HepG2 (cell line): ENCODE results near the gene HK2. TPM values are rescaled to one million over a fixed set of nuclear protein-coding genes. Genes with fewer than 3 reads are reported as not detected.

Experiments
- ATAC-seq: fragments of 200-7000 bp; cut with Tn5 transposase; 3 replicates; pipeline ENCODE4 v1.9.1; 2020; ENCODE audit warnings: mild to moderate bottlenecking, moderate library complexity
- BruUV-seq: library from RNA; stranded (reverse); fragments of 400-500 nt; replicated peaks from 2 replicates; lab custom pipeline; 2021; lab: Mats Ljungman, UMichigan
- CTCF ChIA-PET: fragments of 300-600 bp; formaldehyde crosslinking; extraction: SDS; loops from one replicate; lab custom pipeline; 2021; ENCODE audit warnings: low total read pairs, inconsistent platforms, low intra/inter-chr PET ratio; lab: Yijun Ruan, JAX
- POLR2A ChIA-PET: fragments of 350-600 bp; sonication (Branson Sonifier 250); formaldehyde crosslinking; loops from one replicate; lab custom pipeline; 2020; ENCODE audit warnings: antibody characterized with exemption, inconsistent platforms; lab: Yijun Ruan, JAX
- DNase-seq: peaks from one replicate; pipeline ENCODE4 v3.0.0-alpha.2; 2015; ENCODE audit warnings: low spot score
- FAIRE-seq: peaks from 3 replicates; lab custom pipeline; 2011; peaks lifted over from hg19 to GRCh38; lab: Jason Lieb, UNC
- H2AFZ ChIP-seq: one replicate; pipeline ENCODE4 v1.6.1; 2011; ENCODE audit warnings: low read length, inconsistent platforms
- H3K27ac ChIP-seq: fragments of 300-600 bp; 3 replicates; pipeline ENCODE4 v1.8.0; 2011; ENCODE audit warnings: mixed run types, mild to moderate bottlenecking, mixed read lengths, low read length, inconsistent platforms; ENCODE audit not compliant: insufficient read depth; ENCODE audit errors: extremely low read length
- H3K27me3 ChIP-seq, 2 experiments: fragments of 200-600 bp in 1 of 2; 2 replicates in 1 of 2; 3 replicates in 1 of 2; pipeline versions ENCODE4 v1.6.0 to v1.8.0; 2011; ENCODE audit warnings: low read length in 2 of 2, mild to moderate bottlenecking in 2 of 2, moderate library complexity in 2 of 2, inconsistent platforms in 1 of 2; ENCODE audit not compliant: insufficient read depth in 2 of 2, control insufficient read depth in 1 of 2
- H3K36me3 ChIP-seq, 2 experiments: fragments of 200-600 bp in 1 of 2; replicated peaks in 1 of 2; 2 replicates in 1 of 2; 3 replicates in 1 of 2; pipeline versions ENCODE4 v1.5.1 to v1.8.0; 2011; ENCODE audit warnings: low read length in 2 of 2, inconsistent platforms in 1 of 2; ENCODE audit not compliant: insufficient read depth in 2 of 2, control insufficient read depth in 1 of 2
- H3K4me1 ChIP-seq: 2 replicates; pipeline ENCODE4 v1.5.1; 2012; ENCODE audit warnings: low read length, inconsistent platforms; ENCODE audit not compliant: insufficient read depth
- H3K4me2 ChIP-seq: 2 replicates; pipeline ENCODE4 v1.6.0; 2011; ENCODE audit warnings: low read depth, low read length, inconsistent platforms
- H3K4me3 ChIP-seq, 3 experiments: fragments of 200-600 bp in 1 of 3; sonication (generic), shearing (Covaris generic) in 1 of 3; replicated peaks in 1 of 3; 2 replicates each; pipeline ENCODE4 v1.5.1; 2011 to 2016; ENCODE audit warnings: low read length in 3 of 3, inconsistent platforms in 2 of 3, low read depth in 2 of 3, mild to moderate bottlenecking in 2 of 3, control low read depth in 1 of 3, mixed read lengths in 1 of 3; ENCODE audit not compliant: insufficient read depth in 1 of 3
- H3K79me2 ChIP-seq: one replicate; pipeline ENCODE4 v1.6.1; 2011; ENCODE audit warnings: low read length, inconsistent platforms; ENCODE audit not compliant: insufficient read depth
- H3K9ac ChIP-seq: 2 replicates; pipeline ENCODE4 v1.6.0; 2011; ENCODE audit warnings: mild to moderate bottlenecking, low read depth, low read length, inconsistent platforms; ENCODE audit not compliant: insufficient read depth
- H3K9me3 ChIP-seq: 2 replicates; pipeline ENCODE4 v1.5.1; 2012; ENCODE audit warnings: mild to moderate bottlenecking, low read length
- H4K20me1 ChIP-seq: 2 replicates; pipeline ENCODE4 v1.6.0; 2011; ENCODE audit warnings: inconsistent platforms, mild to moderate bottlenecking, low read length, moderate library complexity; ENCODE audit not compliant: insufficient read depth
- ARID4A ChIP-seq: sonication (generic); formaldehyde crosslinking; IDR thresholded peaks from 2 replicates; pipeline ENCODE4 v1.5.0; 2020; ENCODE audit warnings: mild to moderate bottlenecking, missing genetic modification reagents, borderline replicate concordance
- CEBPB ChIP-seq: IDR thresholded peaks from 2 replicates; pipeline ENCODE4 v1.6.1; 2011; ENCODE audit warnings: low read depth, low read length, improper control_type of control experiment, borderline replicate concordance
- GATAD2A ChIP-seq: IDR thresholded peaks from 2 replicates; pipeline ENCODE4 v1.6.1; 2016
- HCFC1 ChIP-seq: fragments of 150-350 bp; IDR thresholded peaks from 2 replicates; pipeline ENCODE4 v1.6.1; 2014; ENCODE audit warnings: low read depth, low read length
- KAT2B ChIP-seq: fragments of 150-350 bp; IDR thresholded peaks from 2 replicates; pipeline ENCODE4 v1.6.1; 2014; ENCODE audit warnings: low read depth, low read length, borderline replicate concordance
- KLF11 ChIP-seq: IDR thresholded peaks from 2 replicates; pipeline ENCODE4 v1.6.1; 2016; ENCODE audit warnings: missing compliant biosample characterization
- KMT2A ChIP-seq: sonication (generic); formaldehyde crosslinking; IDR thresholded peaks from 2 replicates; pipeline ENCODE4 v1.4.0; 2020; ENCODE audit warnings: missing genetic modification reagents
- NFYC ChIP-seq: IDR thresholded peaks from 2 replicates; pipeline ENCODE4 v1.6.1; 2016; ENCODE audit warnings: missing genetic modification reagents, missing compliant biosample characterization
- POLR2AphosphoS5 ChIP-seq: IDR thresholded peaks from 2 replicates; pipeline ENCODE4 v1.6.1; 2012; ENCODE audit warnings: low read depth, low read length
- RFX1 ChIP-seq: fragments of 450-650 bp; IDR thresholded peaks from 2 replicates; pipeline ENCODE4 v1.6.1; 2017
- SIX1 ChIP-seq: sonication (generic); formaldehyde crosslinking; IDR thresholded peaks from 2 replicates; pipeline ENCODE4 v1.4.0; 2020; ENCODE audit warnings: missing genetic modification reagents, borderline replicate concordance
- SRSF1 ChIP-seq: fragments of 200-400 bp; formaldehyde crosslinking; optimal IDR thresholded peaks from 2 replicates; pipeline ENCODE3; 2017; ENCODE audit warnings: mild to moderate bottlenecking, low read depth, low read length, moderate library complexity
- SSRP1 ChIP-seq: IDR thresholded peaks from 2 replicates; pipeline ENCODE4 v1.6.1; 2016; ENCODE audit warnings: control low read depth
- TBX2 ChIP-seq: sonication (generic); formaldehyde crosslinking; IDR thresholded peaks from 2 replicates; pipeline ENCODE4 v1.5.0; 2020; ENCODE audit warnings: missing genetic modification reagents, mild to moderate bottlenecking, borderline replicate concordance
- ZC3H13 ChIP-seq: sonication (generic); formaldehyde crosslinking; IDR thresholded peaks from 2 replicates; pipeline ENCODE4 v1.8.1; 2023; ENCODE audit warnings: mild to moderate bottlenecking, missing genetic modification reagents, moderate library complexity
- ZNF17 ChIP-seq: sonication (generic); formaldehyde crosslinking; IDR thresholded peaks from 2 replicates; pipeline ENCODE4 v1.5.0; 2020; ENCODE audit warnings: mild to moderate bottlenecking, missing genetic modification reagents
- ZNF703 ChIP-seq: sonication (generic); formaldehyde crosslinking; IDR thresholded peaks from 2 replicates; pipeline ENCODE4 v1.5.1; 2020; ENCODE audit warnings: missing genetic modification reagents, mild to moderate bottlenecking, moderate library complexity, borderline replicate concordance
- WGBS: methylation state at CpG from one replicate; pipeline ENCODE4 v1.1.6; 2017; ENCODE audit warnings: low lambda C conversion rate; 5-methylcytosine and 5-hydroxymethylcytosine counted together
- in situ Hi-C: cut with HindIII; loops from 2 replicates; pipeline ENCODE4 v1.10.0; 2017; ENCODE audit warnings: low pct_unique_long_range_greater_than_20kb; ENCODE audit not compliant: extremely low pct_ligation_motif_present
- intact Hi-C: fragments of 100-400 bp; cut with micrococcal nuclease; formaldehyde crosslinking; loops from one replicate; pipeline ENCODE4 v1.10.0; 2022; ENCODE audit not compliant: unreplicated experiment
- polyA plus RNA-seq, 8 experiments: library from polyadenylated mRNA; depleted of rRNA in 3 of 8; stranded (reverse) in 7 of 8; unstranded in 1 of 8; fragments of >200 nt; fragmentation: Illumina TruSeq in 4 of 8; extraction: Trizol in 4 of 8; gene quantifications; 2 replicates each; pipeline versions ENCODE4 v1.2.1 to v1.2.3, GENCODE V29; 2011 to 2016; ENCODE audit warnings: low read depth in 4 of 8, missing spikeins in 1 of 8, mixed read lengths in 1 of 8; ENCODE audit not compliant: insufficient read depth in 1 of 8
- total RNA-seq, 5 experiments: library from RNA; depleted of rRNA; stranded (reverse); fragments of >200 nt; fragmentation: Illumina TruSeq; extraction: Trizol; gene quantifications; 2 replicates each; pipeline ENCODE4 v1.2.3, GENCODE V29; 2016; ENCODE audit warnings: low read depth in 1 of 5

Gene HK2
- total and polyA plus RNA-seq, 2 of the 13 experiments (the other 11 are each of a cell fraction or from before 2014, with no cell fraction given), result 13.2 to 101 TPM

- TF ChIP-seq SSRP1 (CRISPR knock-in tag), result no peak
- peak; percentile 38; the same call in 1 of the 2 replicates for TF ChIP-seq GATAD2A
- TF ChIP-seq TBX2 (CRISPR knock-in tag), result 0 out of 2 replicates have a peak, but pooled peaks have one; percentile 33
- TF ChIP-seq SIX1 (CRISPR knock-in tag), result no peak
- TF ChIP-seq KAT2B, result no peak
- 0 out of 2 replicates have a peak, but pooled peaks have one; percentile 19 for TF ChIP-seq ZC3H13 (CRISPR knock-in tag)
- no peak for TF ChIP-seq RFX1
- no peak for TF ChIP-seq HCFC1
- TF ChIP-seq KLF11 (CRISPR knock-in tag), result no peak
- peak; percentile 92 for TF ChIP-seq CEBPB
- no peak for TF ChIP-seq NFYC
- TF ChIP-seq SRSF1, result no peak
- TF ChIP-seq KMT2A, result no peak
Observed at GRCh38 chr2:74847070-74847858, 13.3 kb downstream of the HK2 start (continued).

- FAIRE-seq (no peak), ATAC-seq (no peak), DNase-seq (no peak)
- Histone ChIP-seq H3K4me2 (no peak overlapping the region), H3K79me2 (peaks cover 98% of the 10 kb centered on the region), H3K36me3 (peaks cover 33 to 90% of the 10 kb centered on the region in 2 experiments), H3K9me3 (no peaks in the 10 kb centered on the region), H4K20me1 (peaks cover 100% of the 10 kb centered on the region), H3K4me3 (no peak overlapping the region), H3K4me1 (peaks cover 97% of the 10 kb centered on the region), H3K9ac (no peak overlapping the region), H3K27me3 (no peaks in the 10 kb centered on the region), H2AFZ (no peak overlapping the region), H3K27ac (no peak overlapping the region)
- TF ChIP-seq POLR2AphosphoS5 (peak; percentile 9; the same call in 1 of the 2 replicates), ARID4A (CRISPR knock-in tag) (no peak), ZNF17 (CRISPR knock-in tag) (no peak), ZNF703 (no peak)
- TSS peak; percentile 15 for BruUV-seq
- intact Hi-C loops, result no loop called here
- ChIA-PET CTCF (no interaction called here), POLR2A (interaction anchor here (2.2 kb wide), 1 partner anchor 14 kb away, joined by 4 read pairs; no protein-coding TSS in a partner anchor)
- in situ Hi-C loops, result no loop called here
- 93% methylated on average over 8 of the region's 8 CpGs for WGBS
Observed at GRCh38 chr2:74849228-74849892, 15.4 kb downstream of the HK2 start.
